Measurements from ENCODE around the gene PARVB.

Gene PARVB

DNA sequence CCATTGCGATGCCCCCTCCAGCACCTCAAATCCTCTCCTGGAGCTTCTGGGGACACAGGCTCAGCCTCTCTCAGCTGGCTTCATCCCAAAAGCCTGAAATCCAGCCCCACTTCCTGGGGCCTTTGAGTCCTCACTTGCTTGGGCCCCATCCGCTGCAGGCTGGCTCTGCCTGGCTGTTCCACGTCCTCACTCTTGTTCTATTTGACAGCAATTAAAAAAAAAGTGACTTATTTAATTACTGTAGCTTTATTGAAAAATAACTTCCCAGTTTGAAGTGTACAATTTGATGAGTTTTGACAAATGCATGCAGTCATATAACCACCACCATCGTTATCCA lies 183.8 kb downstream of the PARVB start:
- Histone ChIP-seq H3K23ac (ENCODE audit: low read depth, low read length, poor library complexity) (no peak overlapping the region), H3K79me1 (ENCODE audit: low read depth, low read length) (peaks cover 2% of the 10 kb centered on the region), H3K14ac (ENCODE audit: low read length) (no peak overlapping the region), H2AK5ac (ENCODE audit: low read depth, low read length) (no peak overlapping the region), H2AFZ (ENCODE audit: low read length) (no peak overlapping the region), H3K9me3 (replicated peaks in 1 of 2; ENCODE audit: control insufficient read depth in 2 of 2, insufficient read depth in 1 of 2, low read depth in 1 of 2, low read length in 2 of 2) (no peaks in the 10 kb centered on the region), H2BK5ac (ENCODE audit: low read length) (no peak overlapping the region), H3K4me1 (ENCODE audit: control insufficient read depth in 2 of 2, insufficient read depth in 1 of 2, low read depth in 1 of 2, low read length in 2 of 2) (peaks cover 0 to 5% of the 10 kb centered on the region in 2 donors), H3K4me3 (ENCODE audit: low read length in 2 of 2) (no peak overlapping the region), H3K9ac (ENCODE audit: low read depth, low read length, poor library complexity) (no peak overlapping the region), H4K8ac (ENCODE audit: low read depth, low read length) (no peak overlapping the region), H3K4ac (ENCODE audit: low read length) (no peak overlapping the region), H3K36me3 (replicated peaks in 1 of 2; ENCODE audit: control insufficient read depth in 2 of 2, insufficient read depth in 2 of 2, low read length in 2 of 2) (no peaks in the 10 kb centered on the region), H3K27me3 (ENCODE audit: control insufficient read depth in 3 of 3, insufficient read depth in 3 of 3, low read depth in 1 of 3, low read length in 3 of 3) (peaks cover 0 to 6% (median 0%) of the 10 kb centered on the region in 3 experiments), H2BK120ac (ENCODE audit: low read depth, low read length) (no peak overlapping the region), H2BK15ac (ENCODE audit: low read length) (no peak overlapping the region), H4K91ac (ENCODE audit: low read depth, low read length, poor library complexity) (no peak overlapping the region), H2BK12ac (ENCODE audit: low read length) (no peak overlapping the region), H3K4me2 (ENCODE audit: insufficient read depth, low read length, poor library complexity, severe bottlenecking) (no peak overlapping the region), H3K27ac (replicated peaks; ENCODE audit: low read length) (no peak overlapping the region), H3K18ac (ENCODE audit: low read length) (no peak overlapping the region)
- WGBS, 2 donors (ENCODE audit: extremely low coverage in 2 of 2, insufficient read length in 2 of 2, insufficient replicate concordance in 1 of 2), result no CpG with 5 or more reads among the region's 4 CpGs
- no peak for DNase-seq (ENCODE audit: low spot score)

GRCh38 chr22:44209343-44209742 lies 185.2 kb downstream of the PARVB start:
- Histone ChIP-seq H2BK12ac (ENCODE audit: low read length) (no peak overlapping the region), H2AFZ (ENCODE audit: low read length) (no peak overlapping the region), H3K4me3 (ENCODE audit: low read length in 2 of 2) (no peak overlapping the region), H3K9me3 (replicated peaks in 1 of 2; ENCODE audit: control insufficient read depth in 2 of 2, insufficient read depth in 1 of 2, low read depth in 1 of 2, low read length in 2 of 2) (peaks cover 0 to 4% of the 10 kb centered on the region in 2 donors), H2AK5ac (ENCODE audit: low read depth, low read length) (no peak overlapping the region), H3K36me3 (replicated peaks in 1 of 2; ENCODE audit: control insufficient read depth in 2 of 2, insufficient read depth in 2 of 2, low read length in 2 of 2) (no peaks in the 10 kb centered on the region), H3K27me3 (ENCODE audit: control insufficient read depth in 3 of 3, insufficient read depth in 3 of 3, low read depth in 1 of 3, low read length in 3 of 3) (peaks cover 0 to 3% (median 0%) of the 10 kb centered on the region in 3 experiments), H3K18ac (ENCODE audit: low read length) (no peak overlapping the region), H3K14ac (ENCODE audit: low read length) (no peak overlapping the region), H4K91ac (ENCODE audit: low read depth, low read length, poor library complexity) (no peak overlapping the region), H3K4ac (ENCODE audit: low read length) (no peak overlapping the region), H2BK120ac (ENCODE audit: low read depth, low read length) (no peak overlapping the region), H3K4me2 (ENCODE audit: insufficient read depth, low read length, poor library complexity, severe bottlenecking) (no peak overlapping the region), H3K9ac (ENCODE audit: low read depth, low read length, poor library complexity) (no peak overlapping the region), H3K4me1 (ENCODE audit: control insufficient read depth in 2 of 2, insufficient read depth in 1 of 2, low read depth in 1 of 2, low read length in 2 of 2) (peaks cover 0 to 5% of the 10 kb centered on the region in 2 donors), H3K27ac (replicated peaks; ENCODE audit: low read length) (no peak overlapping the region), H2BK15ac (ENCODE audit: low read length) (no peak overlapping the region), H2BK5ac (ENCODE audit: low read length) (no peak overlapping the region), H3K23ac (ENCODE audit: low read depth, low read length, poor library complexity) (no peak overlapping the region), H4K8ac (ENCODE audit: low read depth, low read length) (no peak overlapping the region), H3K79me1 (ENCODE audit: low read depth, low read length) (no peaks in the 10 kb centered on the region)
- no peak for DNase-seq (ENCODE audit: low spot score)
- WGBS, 2 donors (ENCODE audit: extremely low coverage in 2 of 2, insufficient read length in 2 of 2, insufficient replicate concordance in 1 of 2), result no CpG with 5 or more reads among the region's 3 CpGs

DNA sequence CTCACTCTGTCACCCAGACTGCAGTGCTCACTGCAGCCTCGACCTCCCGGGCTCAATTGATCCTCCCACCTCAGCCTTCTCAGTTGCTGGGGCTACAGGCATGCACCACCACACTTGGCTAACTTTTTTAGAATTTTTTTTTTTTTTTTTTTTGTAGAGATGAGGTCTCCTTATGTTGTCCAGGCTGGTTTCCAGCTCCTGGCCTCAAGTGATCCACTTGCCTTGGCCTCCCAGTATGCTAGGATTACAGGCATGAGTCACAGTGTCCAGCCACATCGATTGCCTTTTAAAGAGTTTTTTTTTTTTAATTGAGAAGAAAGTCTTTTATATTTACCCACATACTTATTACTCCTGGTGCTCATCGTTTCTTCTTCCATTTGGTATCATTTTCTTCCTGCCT lies 186.6 kb downstream of the PARVB start:
- H3K9ac ChIP-seq (ENCODE audit: low read depth, low read length, poor library complexity), result no peak overlapping the region
- no peak overlapping the region for H2BK12ac ChIP-seq (ENCODE audit: low read length)
- H4K8ac ChIP-seq (ENCODE audit: low read depth, low read length), result no peak overlapping the region
- no peak overlapping the region for H3K18ac ChIP-seq (ENCODE audit: low read length)
- no peak overlapping the region for H3K4me2 ChIP-seq (ENCODE audit: insufficient read depth, low read length, poor library complexity, severe bottlenecking)
- no peak overlapping the region for H2BK15ac ChIP-seq (ENCODE audit: low read length)
- no peak overlapping the region for H2AK5ac ChIP-seq (ENCODE audit: low read depth, low read length)
- no peak overlapping the region for H3K4me3 ChIP-seq (ENCODE audit: low read length in 2 of 2)
- no peak overlapping the region for H2BK5ac ChIP-seq (ENCODE audit: low read length)
- H2BK120ac ChIP-seq (ENCODE audit: low read depth, low read length), result no peak overlapping the region
- peaks cover 0 to 3% (median 0%) of the 10 kb centered on the region in 3 experiments for H3K27me3 ChIP-seq (ENCODE audit: control insufficient read depth in 3 of 3, insufficient read depth in 3 of 3, low read depth in 1 of 3, low read length in 3 of 3)
- no peak for DNase-seq (ENCODE audit: low spot score)
- H3K4ac ChIP-seq (ENCODE audit: low read length), result no peak overlapping the region
- H4K91ac ChIP-seq (ENCODE audit: low read depth, low read length, poor library complexity), result no peak overlapping the region
- H3K79me1 ChIP-seq (ENCODE audit: low read depth, low read length), result no peaks in the 10 kb centered on the region
- H3K4me1 ChIP-seq (ENCODE audit: control insufficient read depth in 2 of 2, insufficient read depth in 1 of 2, low read depth in 1 of 2, low read length in 2 of 2), result peaks cover 0 to 5% of the 10 kb centered on the region in 2 donors
- no peak overlapping the region for H2AFZ ChIP-seq (ENCODE audit: low read length)
- H3K9me3 ChIP-seq (replicated peaks in 1 of 2; ENCODE audit: control insufficient read depth in 2 of 2, insufficient read depth in 1 of 2, low read depth in 1 of 2, low read length in 2 of 2), result peaks cover 0 to 4% of the 10 kb centered on the region in 2 donors
- no peaks in the 10 kb centered on the region for H3K36me3 ChIP-seq (replicated peaks in 1 of 2; ENCODE audit: control insufficient read depth in 2 of 2, insufficient read depth in 2 of 2, low read length in 2 of 2)
- no peak overlapping the region for H3K27ac ChIP-seq (replicated peaks; ENCODE audit: low read length)
- H3K23ac ChIP-seq (ENCODE audit: low read depth, low read length, poor library complexity), result no peak overlapping the region
- WGBS, 2 donors (ENCODE audit: extremely low coverage in 2 of 2, insufficient read length in 2 of 2, insufficient replicate concordance in 1 of 2), result no CpG with 5 or more reads among the region's 4 CpGs
- no peak overlapping the region for H3K14ac ChIP-seq (ENCODE audit: low read length)

GRCh38 chr22:44211256-44211945 lies 187.3 kb downstream of the PARVB start:
- H4K8ac ChIP-seq (ENCODE audit: low read depth, low read length), result no peak overlapping the region
- no peak overlapping the region for H4K91ac ChIP-seq (ENCODE audit: low read depth, low read length, poor library complexity)
- no peak overlapping the region for H3K14ac ChIP-seq (ENCODE audit: low read length)
- no peak overlapping the region for H3K4me2 ChIP-seq (ENCODE audit: insufficient read depth, low read length, poor library complexity, severe bottlenecking)
- no peak overlapping the region for H2BK5ac ChIP-seq (ENCODE audit: low read length)
- H2AFZ ChIP-seq (ENCODE audit: low read length), result no peak overlapping the region
- H3K4me3 ChIP-seq (ENCODE audit: low read length in 2 of 2), result no peak overlapping the region
- no peak overlapping the region for H2AK5ac ChIP-seq (ENCODE audit: low read depth, low read length)
- H3K4me1 ChIP-seq (ENCODE audit: control insufficient read depth in 2 of 2, insufficient read depth in 1 of 2, low read depth in 1 of 2, low read length in 2 of 2), result peaks cover 0 to 5% of the 10 kb centered on the region in 2 donors
- H3K23ac ChIP-seq (ENCODE audit: low read depth, low read length, poor library complexity), result no peak overlapping the region
- H3K27me3 ChIP-seq (ENCODE audit: control insufficient read depth in 3 of 3, insufficient read depth in 3 of 3, low read depth in 1 of 3, low read length in 3 of 3), result no peaks in the 10 kb centered on the region
- no peak overlapping the region for H2BK15ac ChIP-seq (ENCODE audit: low read length)
- H3K9me3 ChIP-seq (replicated peaks in 1 of 2; ENCODE audit: control insufficient read depth in 2 of 2, insufficient read depth in 1 of 2, low read depth in 1 of 2, low read length in 2 of 2), result peaks cover 0 to 4% of the 10 kb centered on the region in 2 donors
- no CpG with 5 or more reads among the region's 6 CpGs for WGBS, 2 donors (ENCODE audit: extremely low coverage in 2 of 2, insufficient read length in 2 of 2, insufficient replicate concordance in 1 of 2)
- no peak overlapping the region for H2BK120ac ChIP-seq (ENCODE audit: low read depth, low read length)
- no peak overlapping the region for H3K27ac ChIP-seq (replicated peaks; ENCODE audit: low read length)
- no peak overlapping the region for H2BK12ac ChIP-seq (ENCODE audit: low read length)
- no peaks in the 10 kb centered on the region for H3K79me1 ChIP-seq (ENCODE audit: low read depth, low read length)
- H3K9ac ChIP-seq (ENCODE audit: low read depth, low read length, poor library complexity), result no peak overlapping the region
- no peak overlapping the region for H3K4ac ChIP-seq (ENCODE audit: low read length)
- DNase-seq (ENCODE audit: low spot score), result no peak
- no peak overlapping the region for H3K18ac ChIP-seq (ENCODE audit: low read length)
- no peaks in the 10 kb centered on the region for H3K36me3 ChIP-seq (replicated peaks in 1 of 2; ENCODE audit: control insufficient read depth in 2 of 2, insufficient read depth in 2 of 2, low read length in 2 of 2)

All from neuronal stem cell (in vitro differentiated cells).